Endothelial cell (in vitro differentiated cells): ENCODE results near the gene SNAI3. TPM values are rescaled to one million over a fixed set of nuclear protein-coding genes. Genes with fewer than 3 reads are reported as not detected.

Source experiments
- DNase-seq: peaks from one replicate; pipeline ENCODE4 v3.0.0; 2021; ENCODE audit warnings: low spot score
- H3K27ac Mint-ChIP-seq: one replicate; pipeline ENCODE4 v1.8.0; 2021; ENCODE audit warnings: mixed read lengths, inconsistent platforms; ENCODE audit not compliant: unreplicated experiment
- H3K27me3 Mint-ChIP-seq: one replicate; pipeline ENCODE4 v1.8.0; 2021; ENCODE audit warnings: mild to moderate bottlenecking, moderate library complexity, mixed read lengths, inconsistent platforms; ENCODE audit not compliant: unreplicated experiment
- H3K36me3 Mint-ChIP-seq: one replicate; pipeline ENCODE4 v1.8.0; 2021; ENCODE audit warnings: mild to moderate bottlenecking, low read depth, mixed read lengths, inconsistent platforms; ENCODE audit not compliant: unreplicated experiment
- H3K4me1 Mint-ChIP-seq: one replicate; pipeline ENCODE4 v1.8.0; 2021; ENCODE audit warnings: mild to moderate bottlenecking, mixed read lengths, inconsistent platforms; ENCODE audit not compliant: unreplicated experiment
- H3K4me3 Mint-ChIP-seq: one replicate; pipeline ENCODE4 v1.8.0; 2021; ENCODE audit warnings: mild to moderate bottlenecking, mixed read lengths, inconsistent platforms; ENCODE audit not compliant: unreplicated experiment
- H3K9me3 Mint-ChIP-seq: one replicate; pipeline ENCODE4 v1.8.0; 2021; ENCODE audit warnings: mixed read lengths, inconsistent platforms; ENCODE audit not compliant: unreplicated experiment
- total RNA-seq: library from RNA; stranded (reverse); fragmentation: NEBNext Ultra II Directional; extraction: Animal tissue kit (Norgen Biotek cat#: 25700); gene quantifications from one replicate; pipeline ENCODE4 v1.2.1, GENCODE V29; 2021; ENCODE audit not compliant: unreplicated experiment
- TF ChIP-seq, protein P1 (sequence below): fragments of 200-600 bp; sonication (generic); IDR thresholded peaks from one replicate; pipeline ENCODE4 v1.5.0; 2021; ENCODE audit warnings: antibody characterized with exemption; ENCODE audit not compliant: unreplicated experiment

Gene SNAI3
- total RNA-seq, 1 donor from 2014 or later = 2.6 TPM

GRCh38 chr16:88706229-88706964 is 20.1 kb upstream of the SNAI3 start, which contains the start of the genes CTU2 and RNF166:
TSS of gene CTU2 (plus strand) at chr16:88706503. CDS start at chr16:88706531, 28 bp downstream.
TSS of gene RNF166 (minus strand) at chr16:88706408. CDS start at chr16:88706325, 83 bp downstream.
- H3K9me3 Mint-ChIP-seq = no peaks in the 10 kb centered on the region
- peak within 1 kb of the TSS; percentile 93 for H3K27ac Mint-ChIP-seq
- peaks cover 45% of the 10 kb centered on the region for H3K4me1 Mint-ChIP-seq
- TF ChIP-seq, protein P1, sequence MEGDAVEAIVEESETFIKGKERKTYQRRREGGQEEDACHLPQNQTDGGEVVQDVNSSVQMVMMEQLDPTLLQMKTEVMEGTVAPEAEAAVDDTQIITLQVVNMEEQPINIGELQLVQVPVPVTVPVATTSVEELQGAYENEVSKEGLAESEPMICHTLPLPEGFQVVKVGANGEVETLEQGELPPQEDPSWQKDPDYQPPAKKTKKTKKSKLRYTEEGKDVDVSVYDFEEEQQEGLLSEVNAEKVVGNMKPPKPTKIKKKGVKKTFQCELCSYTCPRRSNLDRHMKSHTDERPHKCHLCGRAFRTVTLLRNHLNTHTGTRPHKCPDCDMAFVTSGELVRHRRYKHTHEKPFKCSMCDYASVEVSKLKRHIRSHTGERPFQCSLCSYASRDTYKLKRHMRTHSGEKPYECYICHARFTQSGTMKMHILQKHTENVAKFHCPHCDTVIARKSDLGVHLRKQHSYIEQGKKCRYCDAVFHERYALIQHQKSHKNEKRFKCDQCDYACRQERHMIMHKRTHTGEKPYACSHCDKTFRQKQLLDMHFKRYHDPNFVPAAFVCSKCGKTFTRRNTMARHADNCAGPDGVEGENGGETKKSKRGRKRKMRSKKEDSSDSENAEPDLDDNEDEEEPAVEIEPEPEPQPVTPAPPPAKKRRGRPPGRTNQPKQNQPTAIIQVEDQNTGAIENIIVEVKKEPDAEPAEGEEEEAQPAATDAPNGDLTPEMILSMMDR = no peak
- DNase-seq = peak; percentile 93
- H3K36me3 Mint-ChIP-seq = peaks cover 17% of the 10 kb centered on the region
- H3K27me3 Mint-ChIP-seq = peaks cover 28% of the 10 kb centered on the region
- peak within 1 kb of the TSS; percentile 95 for H3K4me3 Mint-ChIP-seq

DNA sequence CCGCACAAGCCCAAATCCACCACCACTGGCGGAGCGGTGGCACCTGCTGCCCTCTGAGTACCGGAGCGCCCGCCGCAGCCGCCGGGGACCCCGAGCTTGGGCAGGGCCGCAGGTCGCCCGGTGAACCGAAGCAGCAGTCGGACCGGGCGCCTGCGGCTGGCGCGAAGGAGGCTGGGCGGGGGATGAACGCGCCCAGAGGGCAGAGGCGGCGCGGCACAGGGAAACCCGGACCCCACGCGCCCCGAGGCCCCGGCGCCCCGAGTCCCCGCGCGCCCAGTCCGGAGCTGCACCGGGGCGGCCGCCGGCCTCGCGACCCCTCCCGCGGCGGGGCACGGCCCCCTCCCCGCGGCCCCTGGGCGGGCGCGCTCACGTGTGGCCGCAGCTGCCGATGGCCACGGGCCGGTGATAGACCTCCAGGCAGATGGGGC is 19.5 kb upstream of the SNAI3 start:
- peaks cover 47% of the 10 kb centered on the region for H3K4me1 Mint-ChIP-seq

GRCh38 chr16:88705076-88705684 is 18.9 kb upstream of the SNAI3 start:
- Mint-ChIP-seq H3K27ac (peak overlapping the region; percentile 98), H3K36me3 (peaks cover 17% of the 10 kb centered on the region), H3K4me1 (peaks cover 49% of the 10 kb centered on the region), H3K9me3 (no peaks in the 10 kb centered on the region), H3K4me3 (peak overlapping the region; percentile 95), H3K27me3 (peaks cover 27% of the 10 kb centered on the region)
- no peak for DNase-seq
- TF ChIP-seq, protein P1 = no peak

More for the DNA sequence above, 19.5 kb upstream of the SNAI3 start:
- TF ChIP-seq, protein P1 = no peak
- Mint-ChIP-seq H3K27me3 (peaks cover 28% of the 10 kb centered on the region), H3K27ac (peak overlapping the region; percentile 93), H3K4me3 (peak overlapping the region; percentile 95), H3K9me3 (no peaks in the 10 kb centered on the region), H3K36me3 (peaks cover 17% of the 10 kb centered on the region)
- DNase-seq = no peak

- H3K27me3 Mint-ChIP-seq = peaks cover 29% of the 10 kb centered on the region
- no peaks in the 10 kb centered on the region for H3K9me3 Mint-ChIP-seq
- H3K36me3 Mint-ChIP-seq = peaks cover 22% of the 10 kb centered on the region
- H3K4me3 Mint-ChIP-seq = peak overlapping the region; percentile 88
- TF ChIP-seq, protein P1 = no peak
- no peak for DNase-seq
- H3K27ac Mint-ChIP-seq = peak overlapping the region; percentile 98
- H3K4me1 Mint-ChIP-seq = peaks cover 55% of the 10 kb centered on the region
These were observed 17.4 kb upstream of the SNAI3 start for GRCh38 chr16:88703486-88704309.
